Measurements from ENCODE around the gene KRTAP1-4. TPM values are rescaled to one million over a fixed set of nuclear protein-coding genes. Genes with fewer than 3 reads are reported as not detected.

Gene KRTAP1-4
- total RNA-seq, 1 experiment from 2014 or later = not detected

DNA sequence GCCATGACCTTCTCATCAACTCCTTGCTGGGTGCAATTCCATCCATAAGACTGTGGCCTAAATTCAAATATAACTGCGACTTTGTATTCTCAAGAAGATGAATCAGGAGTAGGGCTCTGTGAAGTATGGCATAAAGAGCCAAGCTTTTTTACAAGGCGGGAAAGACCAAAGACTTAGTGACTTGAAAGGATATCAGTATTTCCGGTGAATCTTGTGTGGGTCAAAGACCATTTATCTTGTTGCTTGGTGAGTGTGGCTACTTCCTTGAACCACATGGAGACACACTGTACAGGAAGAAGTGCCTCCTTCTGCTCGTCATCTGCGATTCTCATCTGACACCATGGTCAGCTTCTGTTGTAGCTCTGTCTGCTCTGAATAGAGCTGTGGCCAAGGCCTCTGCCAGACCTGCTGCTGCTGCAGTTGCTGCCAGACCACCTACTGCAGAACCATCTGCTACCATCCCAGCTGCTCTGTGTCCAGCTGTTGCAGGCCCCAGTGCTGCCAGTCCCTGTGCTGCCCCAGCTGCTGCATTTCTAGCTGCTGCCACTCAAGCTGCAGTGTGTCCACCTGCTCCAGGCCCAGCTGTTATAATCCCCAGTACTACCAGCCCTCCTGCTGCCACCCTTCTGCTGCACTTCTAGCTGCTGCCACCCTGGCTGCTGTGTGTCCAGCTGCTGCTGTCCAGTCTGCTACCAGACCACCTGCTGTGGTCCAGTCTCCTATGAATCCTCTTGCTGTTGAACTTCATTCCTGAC, 41.8 kb upstream of the KRTAP1-4 start:
- H3K4me1 ChIP-seq = no peaks in the 10 kb centered on the region
- Mint-ChIP-seq H3K27ac (ENCODE audit: unreplicated experiment) (no peak overlapping the region), H3K4me3 (ENCODE audit: unreplicated experiment) (no peak overlapping the region), H3K36me3 (ENCODE audit: insufficient read depth, unreplicated experiment) (peaks cover 4% of the 10 kb centered on the region), H3K27me3 (ENCODE audit: insufficient read depth, unreplicated experiment) (no peaks in the 10 kb centered on the region), H3K9me3 (ENCODE audit: unreplicated experiment) (peaks cover 13% of the 10 kb centered on the region), H3K4me1 (ENCODE audit: low read depth, unreplicated experiment) (no peaks in the 10 kb centered on the region)
- POLR2A ChIA-PET = no interaction called here
- H3K36me3 ChIP-seq (ENCODE audit: control insufficient read depth, insufficient read depth, low read length) = no peaks in the 10 kb centered on the region
- DNase-seq = no peak
- TF ChIP-seq, protein P1, sequence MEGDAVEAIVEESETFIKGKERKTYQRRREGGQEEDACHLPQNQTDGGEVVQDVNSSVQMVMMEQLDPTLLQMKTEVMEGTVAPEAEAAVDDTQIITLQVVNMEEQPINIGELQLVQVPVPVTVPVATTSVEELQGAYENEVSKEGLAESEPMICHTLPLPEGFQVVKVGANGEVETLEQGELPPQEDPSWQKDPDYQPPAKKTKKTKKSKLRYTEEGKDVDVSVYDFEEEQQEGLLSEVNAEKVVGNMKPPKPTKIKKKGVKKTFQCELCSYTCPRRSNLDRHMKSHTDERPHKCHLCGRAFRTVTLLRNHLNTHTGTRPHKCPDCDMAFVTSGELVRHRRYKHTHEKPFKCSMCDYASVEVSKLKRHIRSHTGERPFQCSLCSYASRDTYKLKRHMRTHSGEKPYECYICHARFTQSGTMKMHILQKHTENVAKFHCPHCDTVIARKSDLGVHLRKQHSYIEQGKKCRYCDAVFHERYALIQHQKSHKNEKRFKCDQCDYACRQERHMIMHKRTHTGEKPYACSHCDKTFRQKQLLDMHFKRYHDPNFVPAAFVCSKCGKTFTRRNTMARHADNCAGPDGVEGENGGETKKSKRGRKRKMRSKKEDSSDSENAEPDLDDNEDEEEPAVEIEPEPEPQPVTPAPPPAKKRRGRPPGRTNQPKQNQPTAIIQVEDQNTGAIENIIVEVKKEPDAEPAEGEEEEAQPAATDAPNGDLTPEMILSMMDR (IDR thresholded peaks at IDR 0.05; ENCODE audit: insufficient read depth in 1 of 2, low read depth in 1 of 2, low read length in 1 of 2, severe bottlenecking in 1 of 2, unreplicated experiment in 1 of 2) = no peak
- CTCF ChIA-PET = no interaction called here
- H3K27me3 ChIP-seq (replicated peaks; ENCODE audit: control insufficient read depth, insufficient read depth, low read length) = no peaks in the 10 kb centered on the region
- no TSS peak for BruUV-seq (replicated peaks)
- no peak overlapping the region for H3K4me3 ChIP-seq (ENCODE audit: low read depth, low read length)
- H3K9me3 ChIP-seq = no peaks in the 10 kb centered on the region; the same call in 1 of the 2 replicates
- intact Hi-C loops (cut with micrococcal nuclease; ENCODE audit: unreplicated experiment) = no loop called here

DNA sequence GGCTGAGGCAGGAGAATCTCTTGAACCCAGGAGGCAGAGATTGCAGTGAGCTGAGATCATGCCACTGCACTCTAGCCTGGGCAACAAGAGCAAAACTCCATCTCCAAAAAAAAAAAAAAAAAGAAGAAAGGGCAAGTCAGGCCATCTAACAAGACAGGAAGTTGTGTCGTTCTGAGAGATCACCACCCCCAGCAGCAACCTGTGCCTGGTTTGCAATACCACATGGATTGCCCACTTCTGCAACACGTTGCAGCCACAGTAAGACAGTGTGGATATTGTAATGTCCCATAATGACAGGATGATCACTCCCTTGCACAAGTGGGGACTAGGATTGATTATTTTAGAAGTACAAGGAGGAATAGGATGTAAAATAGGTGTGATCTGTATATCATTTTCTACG, 39.0 kb upstream of the KRTAP1-4 start:
- no peaks in the 10 kb centered on the region for H3K27me3 ChIP-seq (replicated peaks; ENCODE audit: control insufficient read depth, insufficient read depth, low read length)
- Mint-ChIP-seq H3K36me3 (ENCODE audit: insufficient read depth, unreplicated experiment) (peaks cover 4% of the 10 kb centered on the region), H3K4me3 (ENCODE audit: unreplicated experiment) (no peak overlapping the region), H3K9me3 (ENCODE audit: unreplicated experiment) (peaks cover 14% of the 10 kb centered on the region), H3K4me1 (ENCODE audit: low read depth, unreplicated experiment) (peaks cover 4% of the 10 kb centered on the region), H3K27ac (ENCODE audit: unreplicated experiment) (no peak overlapping the region), H3K27me3 (ENCODE audit: insufficient read depth, unreplicated experiment) (no peaks in the 10 kb centered on the region)
- no peaks in the 10 kb centered on the region for H3K4me1 ChIP-seq
- no peaks in the 10 kb centered on the region for H3K9me3 ChIP-seq
- BruUV-seq (replicated peaks) = no TSS peak
- ChIA-PET POLR2A (no interaction called here), CTCF (no interaction called here)
- H3K36me3 ChIP-seq (ENCODE audit: control insufficient read depth, insufficient read depth, low read length) = no peaks in the 10 kb centered on the region
- H3K4me3 ChIP-seq (ENCODE audit: low read depth, low read length) = no peak overlapping the region
- intact Hi-C loops (cut with micrococcal nuclease; ENCODE audit: unreplicated experiment) = loop anchor here (10.0 kb wide), 2 partner anchors 216 to 256 kb away; no protein-coding TSS in a partner anchor
- TF ChIP-seq, protein P1 (IDR thresholded peaks at IDR 0.05; ENCODE audit: insufficient read depth in 1 of 2, low read depth in 1 of 2, low read length in 1 of 2, severe bottlenecking in 1 of 2, unreplicated experiment in 1 of 2) = no peak
- DNase-seq = no peak

DNA sequence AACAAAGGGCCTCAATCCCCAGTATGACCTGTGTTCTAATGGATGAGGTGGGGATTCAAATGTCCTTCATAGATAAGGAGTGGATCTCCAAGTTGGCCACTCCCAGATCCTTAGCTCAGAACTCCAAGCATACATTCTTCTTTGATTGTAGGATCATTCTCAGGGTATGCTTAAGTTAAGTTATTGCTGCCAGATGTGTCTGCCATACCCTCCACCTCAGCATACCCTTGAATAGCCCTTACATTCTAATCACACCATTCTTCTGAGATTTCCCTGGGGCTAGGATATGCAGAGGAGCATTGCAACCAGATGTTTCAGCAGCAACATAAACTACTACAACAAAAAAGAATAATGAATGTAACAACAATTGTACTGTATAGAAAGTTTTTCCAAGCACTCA, 37.3 kb upstream of the KRTAP1-4 start:
- Mint-ChIP-seq H3K27me3 (ENCODE audit: insufficient read depth, unreplicated experiment) (no peaks in the 10 kb centered on the region), H3K9me3 (ENCODE audit: unreplicated experiment) (peaks cover 23% of the 10 kb centered on the region), H3K36me3 (ENCODE audit: insufficient read depth, unreplicated experiment) (peaks cover 3% of the 10 kb centered on the region), H3K4me1 (ENCODE audit: low read depth, unreplicated experiment) (peaks cover 11% of the 10 kb centered on the region), H3K4me3 (ENCODE audit: unreplicated experiment) (no peak overlapping the region), H3K27ac (ENCODE audit: unreplicated experiment) (no peak overlapping the region)
- Histone ChIP-seq H3K36me3 (ENCODE audit: control insufficient read depth, insufficient read depth, low read length) (no peaks in the 10 kb centered on the region), H3K4me1 (peaks cover 4% of the 10 kb centered on the region), H3K4me3 (ENCODE audit: low read depth, low read length) (no peak overlapping the region), H3K27me3 (replicated peaks; ENCODE audit: control insufficient read depth, insufficient read depth, low read length) (no peaks in the 10 kb centered on the region), H3K9me3 (no peaks in the 10 kb centered on the region)
- CTCF ChIA-PET = no interaction called here
- BruUV-seq (replicated peaks) = no TSS peak
- TF ChIP-seq, protein P1 (IDR thresholded peaks at IDR 0.05; ENCODE audit: insufficient read depth in 1 of 2, low read depth in 1 of 2, low read length in 1 of 2, severe bottlenecking in 1 of 2, unreplicated experiment in 1 of 2) = no peak
- no peak for DNase-seq
- intact Hi-C loops (cut with micrococcal nuclease; ENCODE audit: unreplicated experiment) = loop anchor here (10.0 kb wide), 2 partner anchors 218 to 258 kb away; no protein-coding TSS in a partner anchor
- POLR2A ChIA-PET = no interaction called here

All from Caco-2 (cell line).